GM18951 (cell line): ENCODE data around the gene RASGRP1.

Experiments used
- POLR2A ChIP-seq: IDR thresholded peaks from 4 replicates; pipeline ENCODE4 v1.6.1; 2011; ENCODE audit warnings: mild to moderate bottlenecking; ENCODE audit not compliant: insufficient read length, insufficient read depth; ENCODE audit errors: extremely low read depth
- in situ Hi-C: fragments of 300-500 bp; cut with MboI; formaldehyde crosslinking; loops from one replicate; pipeline ENCODE4 v1.12.0; 2022; ENCODE audit warnings: low sequenced_read_pairs, mixed read lengths, inconsistent platforms; ENCODE audit not compliant: unreplicated experiment

RASGRP1 gene

GRCh38 chr15:38517312-38517975, 47.2 kb downstream of the RASGRP1 start:
- no peak for TF ChIP-seq POLR2A
- in situ Hi-C loops, result no loop called here

GRCh38 chr15:38516626-38517025, 48.0 kb downstream of the RASGRP1 start:
- in situ Hi-C loops, result no loop called here
- no peak for TF ChIP-seq POLR2A

GRCh38 chr15:38514601-38515000, 50.0 kb downstream of the RASGRP1 start:
- in situ Hi-C loops, result no loop called here

GRCh38 chr15:38512901-38513300, 51.7 kb downstream of the RASGRP1 start:
- TF ChIP-seq POLR2A, result no peak
- in situ Hi-C loops, result no loop called here

More at GRCh38 chr15:38514601-38515000, 50.0 kb downstream of the RASGRP1 start:
- no peak for TF ChIP-seq POLR2A

GRCh38 chr15:38509152-38509551, 55.5 kb downstream of the RASGRP1 start:
- TF ChIP-seq POLR2A, result no peak

GRCh38 chr15:38508647-38509046, 56.0 kb downstream of the RASGRP1 start:
- no peak for TF ChIP-seq POLR2A
- in situ Hi-C loops, result no loop called here

More at GRCh38 chr15:38509152-38509551, 55.5 kb downstream of the RASGRP1 start:
- in situ Hi-C loops, result no loop called here

GRCh38 chr15:38507570-38507969, 57.0 kb downstream of the RASGRP1 start:
- TF ChIP-seq POLR2A, result no peak
- in situ Hi-C loops, result no loop called here

GRCh38 chr15:38506997-38507396, 57.6 kb downstream of the RASGRP1 start:
- in situ Hi-C loops, result no loop called here
- no peak for TF ChIP-seq POLR2A

GRCh38 chr15:38504680-38505467, 59.7 kb downstream of the RASGRP1 start:
- in situ Hi-C loops, result no loop called here
- TF ChIP-seq POLR2A, result no peak

GRCh38 chr15:38503496-38503895, 61.1 kb downstream of the RASGRP1 start:
- in situ Hi-C loops, result no loop called here
- no peak for TF ChIP-seq POLR2A

GRCh38 chr15:38499651-38500050, 65.0 kb downstream of the RASGRP1 start:
- in situ Hi-C loops, result no loop called here
- no peak for TF ChIP-seq POLR2A

- TF ChIP-seq POLR2A, result no peak
- in situ Hi-C loops, result no loop called here
Measured at GRCh38 chr15:38496151-38496550, 68.5 kb downstream of the RASGRP1 start.

GRCh38 chr15:38490242-38490922, 74.2 kb downstream of the RASGRP1 start:
- TF ChIP-seq POLR2A, result no peak
- in situ Hi-C loops, result no loop called here

GRCh38 chr15:38487378-38487777, 77.2 kb downstream of the RASGRP1 start:
- in situ Hi-C loops, result no loop called here
- no peak for TF ChIP-seq POLR2A

- no peak for TF ChIP-seq POLR2A
- in situ Hi-C loops, result no loop called here
Measured at GRCh38 chr15:38486936-38487335, 77.7 kb downstream of the RASGRP1 start.
